Measurements from ENCODE around the gene SEMA6C.
"Not testable (repeated sequence)": the region's sequence is repeated elsewhere in the genome, so short reads cannot be mapped to it uniquely, and the experiment has no call there.

- not testable (repeated sequence) for TF ChIP-seq CTCF (IDR thresholded peaks at IDR 0.05; ENCODE audit: low read depth, low read length); POLR2A (IDR thresholded peaks at IDR 0.05; ENCODE audit: extremely low read depth, insufficient read length)
Observed at GRCh38 chr1:151097426-151097825, 49.0 kb downstream of the SEMA6C start.
